Duodenal mucosa (tissue), 2 donors: Measurements from ENCODE around the gene TMEM120B.
"Not testable (repeated sequence)": the region's sequence is repeated elsewhere in the genome, so short reads cannot be mapped to it uniquely, and the experiment has no call there.

Experiments used
- H3K27ac ChIP-seq: one replicate; pipeline ENCODE4 v1.7.0; 2013; ENCODE audit warnings: low read depth, low read length
- H3K27me3 ChIP-seq, 2 donors: one replicate each; pipeline ENCODE4 v1.7.0; 2013; ENCODE audit warnings: low read length in 2 of 2, control low read depth in 1 of 2; ENCODE audit not compliant: insufficient read depth in 2 of 2, control insufficient read depth in 1 of 2
- H3K36me3 ChIP-seq, 2 donors: one replicate each; pipeline ENCODE4 v1.7.0; 2013; ENCODE audit warnings: low read length in 2 of 2, control low read depth in 1 of 2; ENCODE audit not compliant: insufficient read depth in 2 of 2, control insufficient read depth in 1 of 2
- H3K4me1 ChIP-seq, 2 donors: one replicate each; pipeline ENCODE4 v1.7.0; 2013; ENCODE audit warnings: low read length in 2 of 2, control low read depth in 1 of 2; ENCODE audit not compliant: insufficient read depth in 2 of 2, control insufficient read depth in 1 of 2
- H3K4me3 ChIP-seq, 2 donors: one replicate each; pipeline ENCODE4 v1.7.0; 2013; ENCODE audit warnings: low read length in 2 of 2, low read depth in 1 of 2
- H3K9ac ChIP-seq, 2 donors: one replicate each; pipeline ENCODE4 v1.7.0; 2013; ENCODE audit warnings: low read length in 2 of 2, low read depth in 1 of 2
- H3K9me3 ChIP-seq, 2 donors: one replicate each; pipeline ENCODE4 v1.7.0; 2013; ENCODE audit warnings: low read length in 2 of 2, control low read depth in 1 of 2; ENCODE audit not compliant: control insufficient read depth in 1 of 2

Gene TMEM120B

GRCh38 chr12:121708313-121709063 lies 4.1 kb upstream of the TMEM120B start:
- Histone ChIP-seq H3K9ac (no peak overlapping the region), H3K4me1 (peaks cover 4 to 10% of the 10 kb centered on the region in 2 donors), H3K27ac (no peak overlapping the region), H3K36me3 (no peaks in the 10 kb centered on the region), H3K4me3 (no peak overlapping the region), H3K27me3 (no peaks in the 10 kb centered on the region), H3K9me3 (peaks cover 0 to 5% of the 10 kb centered on the region in 2 donors)

DNA sequence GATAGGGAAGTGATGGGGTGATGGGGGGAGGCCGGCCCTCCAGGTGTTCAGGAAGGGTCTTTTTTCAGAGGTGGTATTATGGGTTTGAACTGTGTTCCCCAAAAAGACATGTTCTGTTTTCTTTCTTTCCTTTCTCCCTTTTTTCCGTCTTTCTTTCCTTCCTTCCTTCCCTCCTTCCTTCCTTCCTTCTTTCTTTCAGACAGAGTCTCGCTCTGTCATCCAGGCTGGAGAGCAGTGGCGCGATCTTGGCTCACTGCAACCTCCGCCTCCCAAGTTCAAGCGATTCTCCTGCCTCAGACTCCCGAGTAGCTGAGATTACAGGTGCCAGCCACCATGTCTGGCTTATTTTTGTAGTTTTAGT lies 3.5 kb upstream of the TMEM120B start:
- not testable (repeated sequence) for H3K4me3 ChIP-seq, H3K27me3 ChIP-seq, H3K27ac ChIP-seq

GRCh38 chr12:121709478-121709961 lies 3.0 kb upstream of the TMEM120B start:
- no peaks in the 10 kb centered on the region for H3K27me3 ChIP-seq
- H3K4me1 ChIP-seq: peaks cover 9 to 16% of the 10 kb centered on the region in 2 donors
- no peaks in the 10 kb centered on the region for H3K36me3 ChIP-seq
- no peak overlapping the region for H3K27ac ChIP-seq
- no peak overlapping the region for H3K9ac ChIP-seq
- peaks cover 0 to 5% of the 10 kb centered on the region in 2 donors for H3K9me3 ChIP-seq
- no peak overlapping the region for H3K4me3 ChIP-seq

More for the DNA sequence above, 3.5 kb upstream of the TMEM120B start:
- not testable (repeated sequence) for H3K36me3 ChIP-seq, H3K9ac ChIP-seq, H3K9me3 ChIP-seq
- peaks cover 9 to 16% of the 10 kb centered on the region in 2 donors for H3K4me1 ChIP-seq

GRCh38 chr12:121711361-121712189 lies 977 bp upstream of the TMEM120B start:
- Histone ChIP-seq H3K9ac (peak overlapping the region; percentile 77 to 79), H3K9me3 (no peaks in the 10 kb centered on the region), H3K36me3 (no peaks in the 10 kb centered on the region), H3K27me3 (no peaks in the 10 kb centered on the region), H3K4me3 (peak overlapping the region; percentile 89 to 96), H3K27ac (peak overlapping the region; percentile 69), H3K4me1 (peaks cover 9 to 16% of the 10 kb centered on the region in 2 donors)

GRCh38 chr12:121712190-121712460 lies 427 bp upstream of the TMEM120B start:
- Histone ChIP-seq H3K36me3 (no peaks in the 10 kb centered on the region), H3K9ac (peak overlapping the region; percentile 77 to 79), H3K4me3 (peak overlapping the region; percentile 89 to 96), H3K27me3 (no peaks in the 10 kb centered on the region), H3K27ac (peak overlapping the region; percentile 69), H3K9me3 (no peaks in the 10 kb centered on the region), H3K4me1 (peaks cover 9 to 16% of the 10 kb centered on the region in 2 donors)

DNA sequence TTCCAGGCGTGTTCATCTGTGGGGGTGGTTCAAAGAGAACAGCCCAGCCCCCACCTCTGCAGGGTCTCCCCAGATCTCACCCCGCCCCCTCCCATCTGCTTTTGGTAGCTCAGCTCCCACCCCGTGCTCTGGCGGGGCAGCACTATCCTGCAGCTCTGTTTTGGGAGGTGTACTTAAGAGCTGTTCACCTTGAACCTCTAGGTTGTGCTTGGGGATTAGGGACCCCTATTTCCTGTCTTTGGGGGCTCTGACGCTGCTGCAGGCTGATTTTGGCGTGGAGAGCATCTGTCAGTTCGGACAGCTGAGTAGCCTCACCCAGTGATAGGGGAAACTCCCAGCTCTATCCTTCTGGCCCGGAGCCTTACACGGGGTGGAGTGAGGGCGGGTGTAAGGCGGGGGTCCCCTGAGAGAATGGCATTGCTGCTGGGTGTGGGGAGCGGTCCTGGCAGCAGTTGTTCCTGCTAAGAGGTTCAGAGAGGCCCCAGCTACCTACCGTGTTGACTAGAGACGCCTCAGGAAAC lies 765 bp downstream of the TMEM120B start:
- no peak overlapping the region for H3K27ac ChIP-seq
- H3K36me3 ChIP-seq: no peaks in the 10 kb centered on the region
- H3K9me3 ChIP-seq: no peaks in the 10 kb centered on the region
- H3K9ac ChIP-seq: peak overlapping the region; percentile 74 to 79
- no peaks in the 10 kb centered on the region for H3K27me3 ChIP-seq
- peaks cover 9 to 16% of the 10 kb centered on the region in 2 donors for H3K4me1 ChIP-seq
- peak overlapping the region; percentile 89 to 96 for H3K4me3 ChIP-seq

DNA sequence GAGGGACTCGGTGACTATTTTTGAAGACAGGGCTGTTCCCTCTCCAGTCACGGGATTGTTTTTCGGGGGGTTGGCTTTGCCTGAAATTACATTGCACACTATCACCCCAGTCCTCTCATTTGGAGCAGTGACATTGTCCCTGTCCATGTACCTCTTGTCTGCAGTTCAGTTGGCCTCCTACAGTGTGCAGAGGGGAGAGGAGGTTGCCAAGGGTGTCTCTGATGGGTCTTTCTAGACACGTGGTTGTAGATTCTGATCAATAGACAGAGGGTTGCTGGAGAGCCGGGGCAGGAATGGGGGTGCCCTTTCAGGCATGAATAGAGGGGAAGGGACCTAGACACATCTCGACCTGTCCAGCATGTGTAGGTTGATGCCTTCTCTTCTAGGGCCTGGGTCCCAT lies 1.2 kb downstream of the TMEM120B start:
- H3K4me1 ChIP-seq: peaks cover 9 to 16% of the 10 kb centered on the region in 2 donors
- H3K27me3 ChIP-seq: no peaks in the 10 kb centered on the region
- no peaks in the 10 kb centered on the region for H3K9me3 ChIP-seq
- no peak overlapping the region for H3K27ac ChIP-seq
- no peaks in the 10 kb centered on the region for H3K36me3 ChIP-seq
- H3K9ac ChIP-seq: no peak overlapping the region
- peak overlapping the region; percentile 89 to 96 for H3K4me3 ChIP-seq

- peaks cover 9 to 16% of the 10 kb centered on the region in 2 donors for H3K4me1 ChIP-seq
- not testable (repeated sequence) for H3K9ac ChIP-seq, H3K27me3 ChIP-seq, H3K4me3 ChIP-seq, H3K27ac ChIP-seq, H3K9me3 ChIP-seq, H3K36me3 ChIP-seq
These were observed 2.5 kb downstream of the TMEM120B start for GRCh38 chr12:121715055-121715454.

DNA sequence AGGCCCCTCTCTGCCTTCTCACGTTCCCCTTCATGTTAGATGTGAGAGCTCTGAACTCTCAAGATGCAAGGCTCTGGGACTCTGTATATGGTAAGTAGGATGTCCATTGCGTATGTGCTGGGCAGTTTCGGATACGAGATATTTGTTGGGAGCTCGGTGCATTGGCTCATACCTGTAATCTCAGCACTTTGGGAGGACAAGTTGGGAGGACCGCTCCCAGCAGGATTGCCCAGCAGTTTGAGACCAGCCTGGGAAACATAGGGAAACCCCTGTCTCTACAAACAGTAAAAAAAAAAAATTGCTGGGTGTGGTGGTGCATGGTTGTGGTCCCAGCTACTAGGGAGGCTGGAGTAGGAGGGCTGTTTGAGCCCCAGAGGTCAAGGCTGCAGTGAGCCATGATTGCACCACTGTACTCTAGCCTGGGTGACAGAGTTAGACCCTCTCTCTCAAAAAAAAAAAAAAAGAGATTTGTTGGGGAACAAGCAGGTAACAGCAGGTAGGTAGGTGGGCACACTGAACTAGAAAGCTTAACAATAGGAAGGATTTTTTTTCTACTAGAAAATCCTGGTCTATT lies 3.4 kb downstream of the TMEM120B start:
- Histone ChIP-seq H3K27ac (no peak overlapping the region), H3K4me1 (peaks cover 9 to 16% of the 10 kb centered on the region in 2 donors), H3K4me3 (no peak overlapping the region)

More for the DNA sequence above, 3.4 kb downstream of the TMEM120B start:
- Histone ChIP-seq H3K27me3 (no peaks in the 10 kb centered on the region), H3K9ac (no peak overlapping the region), H3K9me3 (no peaks in the 10 kb centered on the region), H3K36me3 (no peaks in the 10 kb centered on the region)
